HEK293 (cell line): Measurements from ENCODE around the gene PBX3.
A peak's percentile ranks its signal among the peaks of the same experiment; 100 is the strongest.

ENCODE experiments used
- HOXD13 ChIP-seq: sonication (generic); formaldehyde crosslinking; IDR thresholded peaks from 2 replicates; pipeline ENCODE4 v1.8.0; 2022; ENCODE audit warnings: missing genetic modification reagents, borderline replicate concordance
- RBAK ChIP-seq: fragments of 450-650 bp; formaldehyde crosslinking; IDR thresholded peaks from 2 replicates; pipeline ENCODE4 v1.5.1; 2016; ENCODE audit warnings: missing biosample characterization, missing genetic modification characterization
- ZBTB21 ChIP-seq: fragments of 450-650 bp; formaldehyde crosslinking; IDR thresholded peaks from 2 replicates; pipeline ENCODE4 v1.5.1; 2017; ENCODE audit warnings: missing biosample characterization, missing genetic modification characterization
- ZFHX2 ChIP-seq: fragments of 450-650 bp; formaldehyde crosslinking; conservative IDR thresholded peaks from 2 replicates; pipeline ENCODE4 v1.5.1; 2016; ENCODE audit warnings: missing biosample characterization, missing genetic modification characterization
- ZIC2 ChIP-seq: fragments of 450-650 bp; formaldehyde crosslinking; IDR thresholded peaks from 2 replicates; pipeline ENCODE4 v1.5.1; 2016; ENCODE audit warnings: missing biosample characterization, missing genetic modification characterization
- ZNF133 ChIP-seq: fragments of 450-650 bp; formaldehyde crosslinking; IDR thresholded peaks from 2 replicates; pipeline ENCODE4 v1.5.1; 2016; ENCODE audit warnings: missing biosample characterization, missing genetic modification characterization
- ZNF140 ChIP-seq: fragments of 450-650 bp; formaldehyde crosslinking; IDR thresholded peaks from 2 replicates; pipeline ENCODE4 v1.5.1; 2016; ENCODE audit warnings: missing biosample characterization, missing genetic modification characterization
- ZNF16 ChIP-seq: fragments of 450-650 bp; formaldehyde crosslinking; IDR thresholded peaks from 2 replicates; pipeline ENCODE4 v1.5.1; 2016; ENCODE audit warnings: low read depth, missing biosample characterization, missing genetic modification characterization
- ZNF175 ChIP-seq: fragments of 450-650 bp; formaldehyde crosslinking; IDR thresholded peaks from 2 replicates; pipeline ENCODE4 v1.5.1; 2016; ENCODE audit warnings: missing biosample characterization, missing genetic modification characterization
- ZNF302 ChIP-seq: fragments of 450-650 bp; formaldehyde crosslinking; IDR thresholded peaks from 2 replicates; pipeline ENCODE4 v1.5.1; 2016; ENCODE audit warnings: missing biosample characterization, missing genetic modification characterization, low read depth
- ZNF549 ChIP-seq: fragments of 450-650 bp; IDR thresholded peaks from 2 replicates; pipeline ENCODE4 v1.5.1; 2018; ENCODE audit warnings: missing biosample characterization, missing genetic modification characterization, mild to moderate bottlenecking, inconsistent platforms, moderate library complexity
- ZNF785 ChIP-seq: fragments of 450-650 bp; formaldehyde crosslinking; IDR thresholded peaks from 2 replicates; pipeline ENCODE4 v1.5.1; 2016; ENCODE audit warnings: missing biosample characterization, missing genetic modification characterization
- ZNF791 ChIP-seq: fragments of 450-650 bp; formaldehyde crosslinking; IDR thresholded peaks from 2 replicates; pipeline ENCODE4 v1.5.1; 2016; ENCODE audit warnings: missing biosample characterization, missing genetic modification characterization
- ZNF792 ChIP-seq: fragments of 450-650 bp; formaldehyde crosslinking; IDR thresholded peaks from 2 replicates; pipeline ENCODE4 v1.5.1; 2016; ENCODE audit warnings: missing biosample characterization, missing genetic modification characterization
- ZNF837 ChIP-seq: fragments of 450-650 bp; formaldehyde crosslinking; IDR thresholded peaks from 2 replicates; pipeline ENCODE4 v1.5.1; 2016; ENCODE audit warnings: missing biosample characterization, missing genetic modification characterization
- TF ChIP-seq, protein P1 (sequence below): fragments of 450-650 bp; formaldehyde crosslinking; IDR thresholded peaks from 2 replicates; pipeline ENCODE4 v1.5.1; 2016; ENCODE audit warnings: missing biosample characterization, missing genetic modification characterization
- TF ChIP-seq, protein P2 (sequence below): fragments of 450-650 bp; formaldehyde crosslinking; IDR thresholded peaks from 2 replicates; pipeline ENCODE4 v1.5.1; 2016; ENCODE audit warnings: missing biosample characterization, missing genetic modification characterization
- TF ChIP-seq, protein P3 (sequence below): fragments of 450-650 bp; formaldehyde crosslinking; IDR thresholded peaks from 2 replicates; pipeline ENCODE4 v1.5.1; 2016; ENCODE audit warnings: missing biosample characterization, missing genetic modification characterization
- TF ChIP-seq, protein P4 (sequence below): sonication (generic); formaldehyde crosslinking; IDR thresholded peaks from 2 replicates; pipeline ENCODE4 v1.8.1; 2022; ENCODE audit warnings: mild to moderate bottlenecking, moderate library complexity, missing genetic modification reagents
- TF ChIP-seq, protein P5 (sequence below): fragments of 450-650 bp; formaldehyde crosslinking; optimal IDR thresholded peaks from 2 replicates; pipeline ENCODE3; 2016; ENCODE audit warnings: missing biosample characterization, mild to moderate bottlenecking, missing genetic modification characterization
- TF ChIP-seq, protein P6 (sequence below): fragments of 450-650 bp; formaldehyde crosslinking; IDR thresholded peaks from 2 replicates; pipeline ENCODE4 v1.5.1; 2016; ENCODE audit warnings: missing biosample characterization, missing genetic modification characterization
- TF ChIP-seq, protein P7 (sequence below): fragments of 450-650 bp; formaldehyde crosslinking; IDR thresholded peaks from 2 replicates; pipeline ENCODE4; 2016; ENCODE audit warnings: missing biosample characterization, missing genetic modification characterization
- TF ChIP-seq, protein P8 (sequence below): fragments of 450-650 bp; formaldehyde crosslinking; IDR thresholded peaks from 2 replicates; pipeline ENCODE4 v1.5.1; 2016; ENCODE audit warnings: missing biosample characterization, missing genetic modification characterization
- TF ChIP-seq, protein P9 (sequence below): fragments of 450-650 bp; formaldehyde crosslinking; IDR thresholded peaks from 2 replicates; pipeline ENCODE4 v1.5.1; 2016; ENCODE audit warnings: missing biosample characterization, missing genetic modification characterization

The PBX3 gene

DNA sequence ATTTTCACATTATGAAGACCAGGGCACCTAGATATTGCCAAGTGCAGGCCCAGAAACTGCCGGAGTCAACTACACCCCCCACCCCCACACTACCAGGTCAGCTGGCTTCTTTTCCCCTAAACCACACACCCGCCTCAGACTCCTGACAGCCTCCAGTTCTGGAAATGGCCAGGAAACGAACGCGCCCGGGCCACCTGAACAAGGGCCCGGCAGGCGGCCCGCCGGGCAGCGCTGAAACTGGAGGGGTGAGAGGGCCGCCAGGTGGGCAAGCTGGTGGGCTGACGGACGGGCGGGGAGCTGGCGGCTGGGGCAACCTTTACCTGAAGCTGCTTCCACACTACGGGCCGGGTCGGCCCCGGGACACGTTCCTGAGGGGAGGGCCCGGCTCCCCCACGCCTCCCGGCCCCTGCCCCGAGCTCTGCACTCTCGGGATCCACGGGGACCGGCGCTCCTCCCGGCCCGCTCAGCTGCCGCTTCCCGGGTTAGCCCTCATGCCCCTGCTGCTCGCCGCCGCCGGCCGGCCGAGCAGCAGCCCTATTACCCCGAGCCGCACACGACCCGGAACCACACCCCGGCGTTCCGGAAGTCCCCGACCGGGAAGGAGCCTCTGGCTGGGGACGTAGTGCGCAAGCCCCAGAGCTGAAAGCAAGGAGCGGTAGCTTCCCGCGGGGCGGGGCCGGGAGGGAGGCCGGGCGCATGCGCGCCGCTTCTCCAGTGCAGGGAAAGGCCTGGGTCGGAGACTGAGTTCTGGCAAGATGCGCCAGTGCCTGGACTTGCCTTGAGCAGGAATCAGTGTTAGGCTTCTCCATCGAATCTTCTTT is 40.3 kb upstream of the PBX3 start, which contains the start of gene MAPKAP1 (continued):
- TF ChIP-seq, protein P1, sequence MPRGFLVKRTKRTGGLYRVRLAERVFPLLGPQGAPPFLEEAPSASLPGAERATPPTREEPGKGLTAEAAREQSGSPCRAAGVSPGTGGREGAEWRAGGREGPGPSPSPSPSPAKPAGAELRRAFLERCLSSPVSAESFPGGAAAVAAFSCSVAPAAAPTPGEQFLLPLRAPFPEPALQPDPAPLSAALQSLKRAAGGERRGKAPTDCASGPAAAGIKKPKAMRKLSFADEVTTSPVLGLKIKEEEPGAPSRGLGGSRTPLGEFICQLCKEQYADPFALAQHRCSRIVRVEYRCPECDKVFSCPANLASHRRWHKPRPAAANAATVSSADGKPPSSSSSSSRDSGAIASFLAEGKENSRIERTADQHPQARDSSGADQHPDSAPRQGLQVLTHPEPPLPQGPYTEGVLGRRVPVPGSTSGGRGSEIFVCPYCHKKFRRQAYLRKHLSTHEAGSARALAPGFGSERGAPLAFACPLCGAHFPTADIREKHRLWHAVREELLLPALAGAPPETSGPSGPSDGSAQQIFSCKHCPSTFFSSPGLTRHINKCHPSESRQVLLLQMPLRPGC (tag by site-specific recombination): no peak
- TF ChIP-seq ZFHX2 (tag by site-specific recombination): 0 out of 2 replicates have a peak, but pooled peaks have one; percentile 9
- TF ChIP-seq, protein P2, sequence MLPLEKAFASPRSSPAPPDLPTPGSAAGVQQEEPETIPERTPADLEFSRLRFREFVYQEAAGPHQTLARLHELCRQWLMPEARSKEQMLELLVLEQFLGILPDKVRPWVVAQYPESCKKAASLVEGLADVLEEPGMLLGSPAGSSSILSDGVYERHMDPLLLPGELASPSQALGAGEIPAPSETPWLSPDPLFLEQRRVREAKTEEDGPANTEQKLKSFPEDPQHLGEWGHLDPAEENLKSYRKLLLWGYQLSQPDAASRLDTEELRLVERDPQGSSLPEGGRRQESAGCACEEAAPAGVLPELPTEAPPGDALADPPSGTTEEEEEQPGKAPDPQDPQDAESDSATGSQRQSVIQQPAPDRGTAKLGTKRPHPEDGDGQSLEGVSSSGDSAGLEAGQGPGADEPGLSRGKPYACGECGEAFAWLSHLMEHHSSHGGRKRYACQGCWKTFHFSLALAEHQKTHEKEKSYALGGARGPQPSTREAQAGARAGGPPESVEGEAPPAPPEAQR: no peak
- no peak for TF ChIP-seq RBAK (tag by site-specific recombination)
- TF ChIP-seq ZNF837: no peak
- no peak for TF ChIP-seq ZNF785 (tag by site-specific recombination)
- TF ChIP-seq ZNF791: no peak
- TF ChIP-seq ZNF140 (tag by site-specific recombination): no peak
- TF ChIP-seq ZNF792 (tag by site-specific recombination): no peak
- TF ChIP-seq, protein P3, sequence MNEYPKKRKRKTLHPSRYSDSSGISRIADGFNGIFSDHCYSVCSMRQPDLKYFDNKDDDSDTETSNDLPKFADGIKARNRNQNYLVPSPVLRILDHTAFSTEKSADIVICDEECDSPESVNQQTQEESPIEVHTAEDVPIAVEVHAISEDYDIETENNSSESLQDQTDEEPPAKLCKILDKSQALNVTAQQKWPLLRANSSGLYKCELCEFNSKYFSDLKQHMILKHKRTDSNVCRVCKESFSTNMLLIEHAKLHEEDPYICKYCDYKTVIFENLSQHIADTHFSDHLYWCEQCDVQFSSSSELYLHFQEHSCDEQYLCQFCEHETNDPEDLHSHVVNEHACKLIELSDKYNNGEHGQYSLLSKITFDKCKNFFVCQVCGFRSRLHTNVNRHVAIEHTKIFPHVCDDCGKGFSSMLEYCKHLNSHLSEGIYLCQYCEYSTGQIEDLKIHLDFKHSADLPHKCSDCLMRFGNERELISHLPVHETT: no peak
- TF ChIP-seq, protein P4, sequence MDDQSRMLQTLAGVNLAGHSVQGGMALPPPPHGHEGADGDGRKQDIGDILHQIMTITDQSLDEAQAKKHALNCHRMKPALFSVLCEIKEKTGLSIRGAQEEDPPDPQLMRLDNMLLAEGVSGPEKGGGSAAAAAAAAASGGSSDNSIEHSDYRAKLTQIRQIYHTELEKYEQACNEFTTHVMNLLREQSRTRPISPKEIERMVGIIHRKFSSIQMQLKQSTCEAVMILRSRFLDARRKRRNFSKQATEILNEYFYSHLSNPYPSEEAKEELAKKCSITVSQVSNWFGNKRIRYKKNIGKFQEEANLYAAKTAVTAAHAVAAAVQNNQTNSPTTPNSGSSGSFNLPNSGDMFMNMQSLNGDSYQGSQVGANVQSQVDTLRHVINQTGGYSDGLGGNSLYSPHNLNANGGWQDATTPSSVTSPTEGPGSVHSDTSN: no peak
- no peak for TF ChIP-seq ZNF16 (tag by site-specific recombination)
- no peak for TF ChIP-seq ZBTB21 (tag by site-specific recombination)
- TF ChIP-seq, protein P5, sequence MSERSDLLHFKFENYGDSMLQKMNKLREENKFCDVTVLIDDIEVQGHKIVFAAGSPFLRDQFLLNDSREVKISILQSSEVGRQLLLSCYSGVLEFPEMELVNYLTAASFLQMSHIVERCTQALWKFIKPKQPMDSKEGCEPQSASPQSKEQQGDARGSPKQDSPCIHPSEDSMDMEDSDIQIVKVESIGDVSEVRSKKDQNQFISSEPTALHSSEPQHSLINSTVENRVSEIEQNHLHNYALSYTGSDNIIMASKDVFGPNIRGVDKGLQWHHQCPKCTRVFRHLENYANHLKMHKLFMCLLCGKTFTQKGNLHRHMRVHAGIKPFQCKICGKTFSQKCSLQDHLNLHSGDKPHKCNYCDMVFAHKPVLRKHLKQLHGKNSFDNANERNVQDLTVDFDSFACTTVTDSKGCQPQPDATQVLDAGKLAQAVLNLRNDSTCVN (tag by site-specific recombination): peak; percentile 50
- TF ChIP-seq HOXD13 (CRISPR knock-in tag): no peak
- no peak for TF ChIP-seq ZNF302 (tag by site-specific recombination)
- TF ChIP-seq, protein P6, sequence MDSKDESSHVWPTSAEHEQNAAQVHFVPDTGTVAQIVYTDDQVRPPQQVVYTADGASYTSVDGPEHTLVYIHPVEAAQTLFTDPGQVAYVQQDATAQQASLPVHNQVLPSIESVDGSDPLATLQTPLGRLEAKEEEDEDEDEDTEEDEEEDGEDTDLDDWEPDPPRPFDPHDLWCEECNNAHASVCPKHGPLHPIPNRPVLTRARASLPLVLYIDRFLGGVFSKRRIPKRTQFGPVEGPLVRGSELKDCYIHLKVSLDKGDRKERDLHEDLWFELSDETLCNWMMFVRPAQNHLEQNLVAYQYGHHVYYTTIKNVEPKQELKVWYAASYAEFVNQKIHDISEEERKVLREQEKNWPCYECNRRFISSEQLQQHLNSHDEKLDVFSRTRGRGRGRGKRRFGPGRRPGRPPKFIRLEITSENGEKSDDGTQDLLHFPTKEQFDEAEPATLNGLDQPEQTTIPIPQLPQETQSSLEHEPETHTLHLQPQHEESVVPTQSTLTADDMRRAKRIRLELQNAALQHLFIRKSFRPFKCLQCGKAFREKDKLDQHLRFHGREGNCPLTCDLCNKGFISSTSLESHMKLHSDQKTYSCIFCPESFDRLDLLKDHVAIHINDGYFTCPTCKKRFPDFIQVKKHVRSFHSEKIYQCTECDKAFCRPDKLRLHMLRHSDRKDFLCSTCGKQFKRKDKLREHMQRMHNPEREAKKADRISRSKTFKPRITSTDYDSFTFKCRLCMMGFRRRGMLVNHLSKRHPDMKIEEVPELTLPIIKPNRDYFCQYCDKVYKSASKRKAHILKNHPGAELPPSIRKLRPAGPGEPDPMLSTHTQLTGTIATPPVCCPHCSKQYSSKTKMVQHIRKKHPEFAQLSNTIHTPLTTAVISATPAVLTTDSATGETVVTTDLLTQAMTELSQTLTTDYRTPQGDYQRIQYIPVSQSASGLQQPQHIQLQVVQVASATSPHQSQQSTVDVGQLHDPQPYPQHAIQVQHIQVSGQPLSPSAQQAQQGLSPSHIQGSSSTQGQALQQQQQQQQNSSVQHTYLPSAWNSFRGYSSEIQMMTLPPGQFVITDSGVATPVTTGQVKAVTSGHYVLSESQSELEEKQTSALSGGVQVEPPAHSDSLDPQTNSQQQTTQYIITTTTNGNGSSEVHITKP (tag by site-specific recombination): no peak
- TF ChIP-seq ZNF175: no peak
- TF ChIP-seq ZNF133 (tag by site-specific recombination): no peak
- TF ChIP-seq, protein P7, sequence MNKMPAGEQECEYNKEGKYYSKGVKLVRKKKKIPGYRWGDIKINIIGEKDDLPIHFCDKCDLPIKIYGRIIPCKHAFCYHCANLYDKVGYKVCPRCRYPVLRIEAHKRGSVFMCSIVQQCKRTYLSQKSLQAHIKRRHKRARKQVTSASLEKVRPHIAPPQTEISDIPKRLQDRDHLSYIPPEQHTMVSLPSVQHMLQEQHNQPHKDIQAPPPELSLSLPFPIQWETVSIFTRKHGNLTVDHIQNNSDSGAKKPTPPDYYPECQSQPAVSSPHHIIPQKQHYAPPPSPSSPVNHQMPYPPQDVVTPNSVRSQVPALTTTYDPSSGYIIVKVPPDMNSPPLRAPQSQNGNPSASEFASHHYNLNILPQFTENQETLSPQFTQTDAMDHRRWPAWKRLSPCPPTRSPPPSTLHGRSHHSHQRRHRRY (tag by site-specific recombination): no peak
- TF ChIP-seq, protein P8, sequence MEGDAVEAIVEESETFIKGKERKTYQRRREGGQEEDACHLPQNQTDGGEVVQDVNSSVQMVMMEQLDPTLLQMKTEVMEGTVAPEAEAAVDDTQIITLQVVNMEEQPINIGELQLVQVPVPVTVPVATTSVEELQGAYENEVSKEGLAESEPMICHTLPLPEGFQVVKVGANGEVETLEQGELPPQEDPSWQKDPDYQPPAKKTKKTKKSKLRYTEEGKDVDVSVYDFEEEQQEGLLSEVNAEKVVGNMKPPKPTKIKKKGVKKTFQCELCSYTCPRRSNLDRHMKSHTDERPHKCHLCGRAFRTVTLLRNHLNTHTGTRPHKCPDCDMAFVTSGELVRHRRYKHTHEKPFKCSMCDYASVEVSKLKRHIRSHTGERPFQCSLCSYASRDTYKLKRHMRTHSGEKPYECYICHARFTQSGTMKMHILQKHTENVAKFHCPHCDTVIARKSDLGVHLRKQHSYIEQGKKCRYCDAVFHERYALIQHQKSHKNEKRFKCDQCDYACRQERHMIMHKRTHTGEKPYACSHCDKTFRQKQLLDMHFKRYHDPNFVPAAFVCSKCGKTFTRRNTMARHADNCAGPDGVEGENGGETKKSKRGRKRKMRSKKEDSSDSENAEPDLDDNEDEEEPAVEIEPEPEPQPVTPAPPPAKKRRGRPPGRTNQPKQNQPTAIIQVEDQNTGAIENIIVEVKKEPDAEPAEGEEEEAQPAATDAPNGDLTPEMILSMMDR: peak; percentile 37
- TF ChIP-seq, protein P9, sequence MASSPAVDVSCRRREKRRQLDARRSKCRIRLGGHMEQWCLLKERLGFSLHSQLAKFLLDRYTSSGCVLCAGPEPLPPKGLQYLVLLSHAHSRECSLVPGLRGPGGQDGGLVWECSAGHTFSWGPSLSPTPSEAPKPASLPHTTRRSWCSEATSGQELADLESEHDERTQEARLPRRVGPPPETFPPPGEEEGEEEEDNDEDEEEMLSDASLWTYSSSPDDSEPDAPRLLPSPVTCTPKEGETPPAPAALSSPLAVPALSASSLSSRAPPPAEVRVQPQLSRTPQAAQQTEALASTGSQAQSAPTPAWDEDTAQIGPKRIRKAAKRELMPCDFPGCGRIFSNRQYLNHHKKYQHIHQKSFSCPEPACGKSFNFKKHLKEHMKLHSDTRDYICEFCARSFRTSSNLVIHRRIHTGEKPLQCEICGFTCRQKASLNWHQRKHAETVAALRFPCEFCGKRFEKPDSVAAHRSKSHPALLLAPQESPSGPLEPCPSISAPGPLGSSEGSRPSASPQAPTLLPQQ: no peak
- no peak for TF ChIP-seq ZNF549 (tag by site-specific recombination)
- TF ChIP-seq ZIC2 (tag by site-specific recombination): 0 out of 2 replicates have a peak, but pooled peaks have one; percentile 31
